T-helper 2 cell treated with Interferon-gamma antibody and Interleukin-4, amounts not matched to agents 5 μg/mL and 100 μg/mL, for 36 hours (primary cell): ENCODE measurements around the gene MAPK10.
"Not testable (repeated sequence)": the region's sequence is repeated elsewhere in the genome, so short reads cannot be mapped to it uniquely, and the experiment has no call there.

Experiments
- DNase-seq: peaks from one replicate; pipeline ENCODE4 v3.0.0; 2021; ENCODE audit warnings: low spot score
- H3K27ac Mint-ChIP-seq: one replicate; pipeline ENCODE4 v1.8.0; 2021; ENCODE audit warnings: mild to moderate bottlenecking, mixed read lengths
- H3K27me3 Mint-ChIP-seq: one replicate; pipeline ENCODE4 v1.8.0; 2021; ENCODE audit warnings: low read depth, mixed read lengths
- H3K36me3 Mint-ChIP-seq: one replicate; pipeline ENCODE4 v1.8.0; 2021; ENCODE audit warnings: low read depth, mixed read lengths
- H3K4me1 Mint-ChIP-seq: one replicate; pipeline ENCODE4 v1.8.0; 2021; ENCODE audit warnings: low read depth, mixed read lengths
- H3K4me3 Mint-ChIP-seq: one replicate; pipeline ENCODE4 v1.8.0; 2022; ENCODE audit warnings: mild to moderate bottlenecking, moderate library complexity, mixed read lengths
- H3K9me3 Mint-ChIP-seq: one replicate; pipeline ENCODE4 v1.8.0; 2021; ENCODE audit warnings: mixed read lengths

MAPK10 gene

GRCh38 chr4:86033171-86033570, 326.7 kb downstream of the MAPK10 start:
- Mint-ChIP-seq H3K4me1 (no peaks in the 10 kb centered on the region), H3K27ac (no peak overlapping the region), H3K9me3 (no peaks in the 10 kb centered on the region), H3K4me3 (no peak overlapping the region), H3K36me3 (no peaks in the 10 kb centered on the region), H3K27me3 (no peaks in the 10 kb centered on the region)
- no peak for DNase-seq

DNA sequence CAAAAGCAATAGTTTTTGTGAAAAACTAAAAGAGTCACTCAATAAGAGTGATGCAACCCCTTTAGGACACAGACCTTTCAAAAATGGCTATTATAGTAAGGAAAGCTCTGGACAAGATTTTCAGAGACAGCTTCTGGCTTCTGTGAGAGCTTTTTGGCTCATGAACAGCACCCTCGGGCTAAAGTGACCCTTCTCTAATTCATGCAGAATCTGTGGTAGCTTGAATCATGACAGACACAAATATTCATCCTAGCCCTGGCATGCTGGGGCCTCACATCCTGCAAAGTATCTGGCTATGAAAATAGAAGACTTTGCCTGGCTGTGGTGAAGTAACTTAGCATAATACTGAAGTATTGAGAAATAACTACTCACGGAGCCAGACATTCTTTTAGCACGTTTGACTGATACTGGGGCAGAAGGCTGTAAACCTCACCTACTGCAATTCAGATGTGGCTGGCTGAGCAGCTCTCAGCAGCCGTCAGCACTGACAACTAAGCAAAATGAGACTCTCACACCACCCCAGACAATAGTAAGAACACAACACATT, 327.3 kb downstream of the MAPK10 start:
- Mint-ChIP-seq H3K27ac (no peak overlapping the region), H3K9me3 (no peaks in the 10 kb centered on the region), H3K4me1 (no peaks in the 10 kb centered on the region), H3K36me3 (no peaks in the 10 kb centered on the region), H3K27me3 (no peaks in the 10 kb centered on the region), H3K4me3 (no peak overlapping the region)
- DNase-seq = no peak

DNA sequence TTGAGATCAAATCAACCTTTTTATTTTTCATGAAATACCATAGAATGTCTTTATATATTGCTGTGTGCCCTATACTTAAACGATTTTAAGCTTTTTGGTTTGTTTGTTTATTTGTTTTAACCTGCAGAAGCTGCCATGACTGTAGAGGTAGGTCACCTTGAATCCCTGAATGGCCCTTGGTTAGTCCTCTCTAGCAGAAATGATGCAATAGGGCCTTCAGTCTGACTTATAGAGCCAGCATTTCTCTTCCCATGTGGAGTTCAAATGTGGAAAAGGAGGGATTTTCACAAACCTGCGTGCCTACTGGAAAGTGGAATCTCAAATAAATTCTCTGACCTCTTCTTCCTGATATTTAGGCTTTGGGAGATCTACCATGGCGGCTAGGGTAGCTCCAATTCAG, 327.9 kb downstream of the MAPK10 start:
- H3K4me3 Mint-ChIP-seq = no peak overlapping the region
- no peak for DNase-seq
- H3K4me1 Mint-ChIP-seq = no peaks in the 10 kb centered on the region
- H3K36me3 Mint-ChIP-seq = no peaks in the 10 kb centered on the region
- no peaks in the 10 kb centered on the region for H3K27me3 Mint-ChIP-seq
- no peaks in the 10 kb centered on the region for H3K9me3 Mint-ChIP-seq
- H3K27ac Mint-ChIP-seq = no peak overlapping the region

- Mint-ChIP-seq H3K27me3 (no peaks in the 10 kb centered on the region), H3K36me3 (no peaks in the 10 kb centered on the region), H3K9me3 (no peaks in the 10 kb centered on the region), H3K4me3 (no peak overlapping the region), H3K27ac (no peak overlapping the region), H3K4me1 (no peaks in the 10 kb centered on the region)
- no peak for DNase-seq
Measured at GRCh38 chr4:86026720-86027119, 333.1 kb downstream of the MAPK10 start.

GRCh38 chr4:86021671-86022070, 338.2 kb downstream of the MAPK10 start:
- H3K4me3 Mint-ChIP-seq, H3K4me1 Mint-ChIP-seq, H3K36me3 Mint-ChIP-seq, DNase-seq, H3K9me3 Mint-ChIP-seq, H3K27ac Mint-ChIP-seq, H3K27me3 Mint-ChIP-seq: not testable (repeated sequence)

GRCh38 chr4:86019906-86020305, 339.9 kb downstream of the MAPK10 start:
- DNase-seq = no peak
- no peaks in the 10 kb centered on the region for H3K36me3 Mint-ChIP-seq
- no peaks in the 10 kb centered on the region for H3K9me3 Mint-ChIP-seq
- H3K27ac Mint-ChIP-seq = no peak overlapping the region
- no peaks in the 10 kb centered on the region for H3K27me3 Mint-ChIP-seq
- no peak overlapping the region for H3K4me3 Mint-ChIP-seq
- no peaks in the 10 kb centered on the region for H3K4me1 Mint-ChIP-seq

GRCh38 chr4:86019362-86019761, 340.5 kb downstream of the MAPK10 start:
- Mint-ChIP-seq H3K9me3 (no peaks in the 10 kb centered on the region), H3K27me3 (no peaks in the 10 kb centered on the region), H3K4me1 (no peaks in the 10 kb centered on the region), H3K27ac (no peak overlapping the region), H3K36me3 (no peaks in the 10 kb centered on the region), H3K4me3 (no peak overlapping the region)
- no peak for DNase-seq

DNA sequence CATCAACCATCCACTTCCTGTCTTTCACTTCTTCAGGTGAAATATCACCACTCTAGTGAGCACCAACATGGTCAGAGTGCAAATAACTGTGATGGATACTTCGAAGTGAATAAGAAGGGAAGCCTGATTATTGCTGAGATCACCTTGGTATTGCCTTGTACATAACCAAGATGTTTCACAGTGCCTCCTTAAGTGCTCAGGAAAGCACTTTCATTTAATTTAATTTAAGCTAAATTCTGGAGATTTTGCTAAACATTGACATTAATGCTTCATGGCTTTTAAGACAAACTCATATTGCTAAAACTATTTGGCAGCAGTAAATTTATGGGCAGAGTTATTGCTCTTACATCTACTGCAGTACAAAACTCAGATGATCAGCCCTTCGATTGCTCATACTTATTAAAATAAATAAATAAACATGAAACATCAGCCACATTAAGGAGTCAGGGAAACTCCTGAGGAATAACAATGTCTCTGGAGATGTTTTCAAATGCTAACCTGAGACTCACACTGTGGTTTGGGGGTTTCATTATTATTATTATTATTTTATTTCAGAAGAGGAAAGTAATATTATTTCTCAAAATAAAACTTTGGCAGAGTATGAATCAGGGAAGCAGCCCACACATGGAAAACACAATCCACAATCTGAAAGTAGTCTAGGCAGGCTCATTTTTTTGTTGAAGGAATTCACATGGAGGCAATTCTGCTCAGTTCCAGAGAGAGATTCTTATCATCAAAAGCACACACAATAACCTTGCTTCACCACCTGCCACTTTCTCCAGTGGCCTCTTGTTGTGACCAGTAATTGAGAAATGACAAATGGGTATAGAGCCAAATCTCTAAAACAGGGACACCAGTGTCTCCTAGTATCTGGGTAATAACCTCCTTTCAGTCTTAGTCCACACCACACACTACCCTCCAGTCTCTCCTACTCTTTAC, 344.2 kb downstream of the MAPK10 start:
- no peak for DNase-seq
- no peaks in the 10 kb centered on the region for H3K36me3 Mint-ChIP-seq
- H3K27me3 Mint-ChIP-seq = no peaks in the 10 kb centered on the region
- H3K27ac Mint-ChIP-seq = no peak overlapping the region
- H3K9me3 Mint-ChIP-seq = no peaks in the 10 kb centered on the region
- H3K4me3 Mint-ChIP-seq = no peak overlapping the region
- no peaks in the 10 kb centered on the region for H3K4me1 Mint-ChIP-seq

GRCh38 chr4:86014599-86014998, 345.3 kb downstream of the MAPK10 start:
- Mint-ChIP-seq H3K27ac (no peak overlapping the region), H3K36me3 (no peaks in the 10 kb centered on the region), H3K27me3 (no peaks in the 10 kb centered on the region), H3K4me3 (no peak overlapping the region), H3K4me1 (no peaks in the 10 kb centered on the region), H3K9me3 (no peaks in the 10 kb centered on the region)
- no peak for DNase-seq

DNA sequence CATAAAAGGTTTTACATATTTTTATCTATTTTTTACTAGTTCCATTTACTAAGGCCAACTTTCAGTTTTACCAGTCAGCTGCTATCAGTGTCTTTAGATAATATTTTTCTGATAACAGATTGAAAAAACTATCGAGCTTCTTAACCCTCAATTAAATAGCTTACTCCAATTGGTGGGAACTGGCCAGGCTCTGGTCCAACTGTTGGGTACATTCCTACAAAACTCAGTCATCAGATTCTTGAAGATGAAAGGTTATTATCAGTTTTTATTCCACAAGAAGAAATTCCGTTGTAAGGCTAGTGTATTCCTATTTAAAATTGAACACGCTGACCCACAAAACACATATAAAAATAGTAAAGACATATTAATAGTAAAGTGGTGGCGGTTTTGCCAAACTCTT, 346.2 kb downstream of the MAPK10 start:
- H3K4me3 Mint-ChIP-seq = no peak overlapping the region
- H3K4me1 Mint-ChIP-seq = no peaks in the 10 kb centered on the region
- H3K27me3 Mint-ChIP-seq = no peaks in the 10 kb centered on the region
- H3K27ac Mint-ChIP-seq = no peak overlapping the region
- H3K36me3 Mint-ChIP-seq = no peaks in the 10 kb centered on the region
- no peaks in the 10 kb centered on the region for H3K9me3 Mint-ChIP-seq
- DNase-seq = no peak

DNA sequence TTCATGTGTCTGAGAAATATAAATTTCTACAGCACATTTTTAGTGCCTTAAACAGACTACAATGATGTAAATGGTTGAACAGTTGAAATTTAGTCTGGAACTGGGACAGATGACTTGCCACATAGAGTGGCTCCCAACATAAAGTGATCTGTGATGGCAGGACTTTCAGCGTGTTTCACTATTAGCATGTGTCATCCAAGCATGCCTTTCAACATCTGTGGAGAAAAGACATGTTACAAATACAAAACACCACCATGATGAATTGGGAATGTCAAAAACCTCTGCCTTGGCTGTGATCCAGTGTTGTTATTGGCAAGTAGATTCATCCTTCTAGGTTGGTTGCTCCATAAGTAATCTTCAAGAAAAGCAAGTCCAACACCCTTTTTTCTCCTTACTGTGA, 348.7 kb downstream of the MAPK10 start:
- no peaks in the 10 kb centered on the region for H3K27me3 Mint-ChIP-seq
- no peaks in the 10 kb centered on the region for H3K9me3 Mint-ChIP-seq
- H3K36me3 Mint-ChIP-seq = no peaks in the 10 kb centered on the region
- no peak for DNase-seq
- no peak overlapping the region for H3K27ac Mint-ChIP-seq
- H3K4me3 Mint-ChIP-seq = no peak overlapping the region
- H3K4me1 Mint-ChIP-seq = no peaks in the 10 kb centered on the region

GRCh38 chr4:86007042-86007441, 352.8 kb downstream of the MAPK10 start:
- Mint-ChIP-seq H3K27me3 (no peaks in the 10 kb centered on the region), H3K4me1 (no peaks in the 10 kb centered on the region), H3K36me3 (no peaks in the 10 kb centered on the region), H3K9me3 (no peaks in the 10 kb centered on the region), H3K4me3 (no peak overlapping the region), H3K27ac (no peak overlapping the region)
- no peak for DNase-seq

- H3K4me3 Mint-ChIP-seq = no peak overlapping the region
- H3K27me3 Mint-ChIP-seq = no peaks in the 10 kb centered on the region
- no peak overlapping the region for H3K27ac Mint-ChIP-seq
Measured at GRCh38 chr4:86006057-86006456, 353.8 kb downstream of the MAPK10 start.

DNA sequence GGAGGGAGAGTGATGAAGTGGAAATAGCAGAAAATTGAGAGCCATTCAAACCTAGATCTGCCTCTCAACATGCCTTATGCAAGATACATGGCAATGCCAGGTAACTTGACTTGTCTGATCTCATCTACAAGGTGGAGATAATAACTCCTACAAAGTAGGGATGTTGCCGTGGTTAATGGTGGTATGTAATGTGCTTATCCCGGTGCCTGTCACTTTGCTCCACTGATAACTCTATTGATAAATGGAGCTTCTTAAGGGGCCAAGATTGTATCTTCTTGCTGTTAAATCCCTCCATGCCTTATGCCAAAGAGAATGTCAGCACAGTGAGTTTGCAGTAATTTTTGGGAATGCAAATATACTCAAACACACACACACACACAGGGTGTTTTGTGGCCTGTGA, 355.8 kb downstream of the MAPK10 start:
- DNase-seq = no peak
- Mint-ChIP-seq H3K9me3 (no peaks in the 10 kb centered on the region), H3K27ac (no peak overlapping the region), H3K4me3 (no peak overlapping the region), H3K4me1 (no peaks in the 10 kb centered on the region), H3K36me3 (no peaks in the 10 kb centered on the region), H3K27me3 (no peaks in the 10 kb centered on the region)

More at GRCh38 chr4:86006057-86006456, 353.8 kb downstream of the MAPK10 start:
- Mint-ChIP-seq H3K9me3 (no peaks in the 10 kb centered on the region), H3K4me1 (no peaks in the 10 kb centered on the region), H3K36me3 (no peaks in the 10 kb centered on the region)
- DNase-seq = no peak

GRCh38 chr4:86001591-86001990, 358.3 kb downstream of the MAPK10 start:
- Mint-ChIP-seq H3K36me3 (no peaks in the 10 kb centered on the region), H3K27me3 (no peaks in the 10 kb centered on the region), H3K9me3 (no peaks in the 10 kb centered on the region), H3K4me3 (no peak overlapping the region), H3K4me1 (no peaks in the 10 kb centered on the region), H3K27ac (no peak overlapping the region)
- no peak for DNase-seq
